GM23338 (cell line): Measurements from ENCODE around the gene DEUP1. TPM values are rescaled to one million over a fixed set of nuclear protein-coding genes. Genes with fewer than 3 reads are reported as not detected.

ENCODE experiments used
- ATAC-seq: fragments of 200-7000 bp; cut with Tn5 transposase; 3 replicates; pipeline ENCODE4 v1.9.1; 2020
- DNase-seq: peaks from one replicate; pipeline ENCODE4 v3.0.0-alpha.2; 2015; ENCODE audit warnings: low spot score
- H2AFZ ChIP-seq: fragments of 200-600 bp; sonication (generic); 2 replicates; pipeline ENCODE4 v1.8.0; 2016; ENCODE audit warnings: antibody characterized with exemption, mild to moderate bottlenecking, moderate library complexity
- H3F3A ChIP-seq: fragments of 200-600 bp; sonication (generic); replicated peaks from 2 replicates; pipeline ENCODE4 v1.8.0; 2017; ENCODE audit warnings: antibody characterized with exemption, mixed run types, low read depth
- H3K27ac ChIP-seq: fragments of 200-600 bp; sonication (generic); 2 replicates; pipeline ENCODE4 v1.6.1; 2016; ENCODE audit warnings: low read depth
- H3K27me3 ChIP-seq: fragments of 200-600 bp; sonication (generic); 2 replicates; pipeline ENCODE4 v1.8.0; 2016; ENCODE audit warnings: mild to moderate bottlenecking, mixed run types, moderate library complexity; ENCODE audit not compliant: insufficient read depth
- H3K36me3 ChIP-seq: fragments of 200-600 bp; sonication (generic); 2 replicates; pipeline ENCODE4 v1.8.0; 2016; ENCODE audit warnings: mild to moderate bottlenecking; ENCODE audit not compliant: insufficient read depth
- H3K4me1 ChIP-seq: fragments of 200-600 bp; sonication (generic); 2 replicates; pipeline ENCODE4 v1.8.0; 2016; ENCODE audit warnings: mild to moderate bottlenecking, moderate library complexity; ENCODE audit not compliant: insufficient read depth
- H3K4me2 ChIP-seq: fragments of 200-600 bp; sonication (generic); 2 replicates; pipeline ENCODE4 v1.7.1; 2017; ENCODE audit warnings: mixed run types
- H3K4me3 ChIP-seq: fragments of 200-600 bp; sonication (generic); 2 replicates; pipeline ENCODE4 v1.6.1; 2016; ENCODE audit warnings: mixed run types
- H3K79me2 ChIP-seq: fragments of 200-600 bp; sonication (generic); replicated peaks from 2 replicates; pipeline ENCODE4 v1.8.0; 2017; ENCODE audit warnings: mild to moderate bottlenecking; ENCODE audit not compliant: insufficient read depth
- H3K9me2 ChIP-seq: fragments of 200-600 bp; sonication (generic); 2 replicates; pipeline ENCODE4 v1.8.0; 2017; ENCODE audit not compliant: insufficient read depth
- H4K20me1 ChIP-seq: fragments of 200-600 bp; sonication (generic); replicated peaks from 2 replicates; pipeline ENCODE4 v1.8.0; 2017; ENCODE audit warnings: mild to moderate bottlenecking; ENCODE audit not compliant: insufficient read depth
- H3K27ac Mint-ChIP-seq: 2 replicates; pipeline ENCODE4 v1.8.0; 2020; ENCODE audit warnings: inconsistent platforms, mild to moderate bottlenecking, moderate library complexity, mixed read lengths
- H3K27me3 Mint-ChIP-seq: 3 replicates; pipeline ENCODE4 v1.8.0; 2022; ENCODE audit warnings: low read depth, mild to moderate bottlenecking, moderate library complexity, mixed read lengths, inconsistent platforms; ENCODE audit not compliant: insufficient read depth, poor library complexity
- H3K36me3 Mint-ChIP-seq: 3 replicates; pipeline ENCODE4 v1.8.0; 2021; ENCODE audit warnings: low read depth, mild to moderate bottlenecking, inconsistent platforms, moderate library complexity, mixed read lengths
- H3K4me1 Mint-ChIP-seq: 3 replicates; pipeline ENCODE4 v1.8.0; 2020; ENCODE audit warnings: mild to moderate bottlenecking, inconsistent platforms, mixed read lengths
- H3K4me3 Mint-ChIP-seq: 3 replicates; pipeline ENCODE4 v1.8.0; 2021; ENCODE audit warnings: moderate library complexity, mild to moderate bottlenecking, inconsistent platforms, mixed read lengths
- H3K9me3 Mint-ChIP-seq: 3 replicates; pipeline ENCODE4 v1.8.0; 2020; ENCODE audit warnings: moderate library complexity, mild to moderate bottlenecking, inconsistent platforms, mixed read lengths
- CREB1 ChIP-seq: fragments of 250-450 bp; sonication (Bioruptor Pico); IDR thresholded peaks from 2 replicates; pipeline ENCODE4 v1.5.0; 2020; ENCODE audit warnings: low read depth, mild to moderate bottlenecking, moderate library complexity
- EZH2 ChIP-seq: fragments of 200-600 bp; sonication (generic); IDR thresholded peaks from one replicate; pipeline ENCODE4 v1.8.0; 2017; ENCODE audit warnings: antibody characterized with exemption, mild to moderate bottlenecking, low read depth; ENCODE audit not compliant: unreplicated experiment
- EZH2phosphoT487 ChIP-seq: fragments of 200-600 bp; sonication (generic); IDR thresholded peaks from one replicate; pipeline ENCODE4 v1.8.1; 2018; ENCODE audit warnings: antibody characterized with exemption; ENCODE audit not compliant: unreplicated experiment
- JUNB ChIP-seq: IDR thresholded peaks from one replicate; pipeline ENCODE4 v1.6.1; 2016; ENCODE audit warnings: antibody characterized with exemption; ENCODE audit not compliant: unreplicated experiment
- NANOG ChIP-seq: IDR thresholded peaks from 2 replicates; pipeline ENCODE4 v1.6.1; 2016; ENCODE audit warnings: antibody characterized with exemption, borderline replicate concordance
- POLR2AphosphoS5 ChIP-seq: IDR thresholded peaks from 2 replicates; pipeline ENCODE4 v1.6.1; 2016; ENCODE audit warnings: antibody characterized with exemption, low read depth
- STAT1 ChIP-seq: IDR thresholded peaks from one replicate; pipeline ENCODE4 v1.6.1; 2016; ENCODE audit warnings: antibody characterized with exemption; ENCODE audit not compliant: unreplicated experiment
- ZNF114 ChIP-seq: fragments of 250-450 bp; sonication (Bioruptor Pico); IDR thresholded peaks from 2 replicates; pipeline ENCODE4 v1.5.0; 2020; ENCODE audit warnings: mild to moderate bottlenecking, moderate library complexity
- ZNF331 ChIP-seq: fragments of 250-450 bp; sonication (Bioruptor Pico); IDR thresholded peaks from 2 replicates; pipeline ENCODE4 v1.5.0; 2020; ENCODE audit warnings: low read depth, mild to moderate bottlenecking, moderate library complexity
- polyA plus RNA-seq: library from polyadenylated mRNA; unstranded; fragments of >200 nt; fragmentation: Nextera tagmentation; extraction: Ambion mirVana; gene quantifications from 2 replicates; pipeline ENCODE4 v1.2.1, GENCODE V29; 2016
- total RNA-seq: library from RNA; depleted of rRNA; stranded (reverse); fragments of >200 nt; shearing (Covaris generic); gene quantifications from 2 replicates; pipeline ENCODE4 v1.2.3, GENCODE V29; 2014
- TF ChIP-seq, protein P1 (sequence below): fragments of 250-450 bp; sonication (Bioruptor Pico); IDR thresholded peaks from 2 replicates; pipeline ENCODE4 v1.5.0; 2020; ENCODE audit warnings: mild to moderate bottlenecking, moderate library complexity
- TF ChIP-seq, protein P2 (sequence below): IDR thresholded peaks from 2 replicates; pipeline ENCODE4 v1.6.1; 2016; ENCODE audit warnings: antibody characterized with exemption

The DEUP1 gene
- total and polyA plus RNA-seq, 2 experiments from 2014 or later, result 0.63 to 1.7 TPM

DNA sequence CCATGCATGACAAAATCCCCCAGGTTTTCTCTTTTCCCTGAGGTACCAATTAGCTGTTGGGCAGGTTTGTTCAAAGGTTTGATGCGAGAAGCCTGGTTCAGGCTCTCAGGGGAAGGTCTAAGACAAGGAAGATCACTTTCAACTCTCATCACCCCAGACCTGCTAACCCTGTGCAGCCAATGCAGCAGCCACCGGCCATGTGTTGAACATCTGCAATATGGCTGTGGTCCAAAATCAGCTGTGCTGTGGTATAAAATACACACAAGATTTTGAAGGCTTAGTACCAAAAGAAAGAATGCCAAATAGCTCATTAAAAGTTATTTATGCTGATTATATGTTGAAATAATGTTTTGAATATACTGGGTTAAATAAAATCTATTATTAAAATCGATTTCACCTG is 154.2 kb downstream of the DEUP1 start (continued):
- no peak for TF ChIP-seq EZH2
- TF ChIP-seq, protein P1, sequence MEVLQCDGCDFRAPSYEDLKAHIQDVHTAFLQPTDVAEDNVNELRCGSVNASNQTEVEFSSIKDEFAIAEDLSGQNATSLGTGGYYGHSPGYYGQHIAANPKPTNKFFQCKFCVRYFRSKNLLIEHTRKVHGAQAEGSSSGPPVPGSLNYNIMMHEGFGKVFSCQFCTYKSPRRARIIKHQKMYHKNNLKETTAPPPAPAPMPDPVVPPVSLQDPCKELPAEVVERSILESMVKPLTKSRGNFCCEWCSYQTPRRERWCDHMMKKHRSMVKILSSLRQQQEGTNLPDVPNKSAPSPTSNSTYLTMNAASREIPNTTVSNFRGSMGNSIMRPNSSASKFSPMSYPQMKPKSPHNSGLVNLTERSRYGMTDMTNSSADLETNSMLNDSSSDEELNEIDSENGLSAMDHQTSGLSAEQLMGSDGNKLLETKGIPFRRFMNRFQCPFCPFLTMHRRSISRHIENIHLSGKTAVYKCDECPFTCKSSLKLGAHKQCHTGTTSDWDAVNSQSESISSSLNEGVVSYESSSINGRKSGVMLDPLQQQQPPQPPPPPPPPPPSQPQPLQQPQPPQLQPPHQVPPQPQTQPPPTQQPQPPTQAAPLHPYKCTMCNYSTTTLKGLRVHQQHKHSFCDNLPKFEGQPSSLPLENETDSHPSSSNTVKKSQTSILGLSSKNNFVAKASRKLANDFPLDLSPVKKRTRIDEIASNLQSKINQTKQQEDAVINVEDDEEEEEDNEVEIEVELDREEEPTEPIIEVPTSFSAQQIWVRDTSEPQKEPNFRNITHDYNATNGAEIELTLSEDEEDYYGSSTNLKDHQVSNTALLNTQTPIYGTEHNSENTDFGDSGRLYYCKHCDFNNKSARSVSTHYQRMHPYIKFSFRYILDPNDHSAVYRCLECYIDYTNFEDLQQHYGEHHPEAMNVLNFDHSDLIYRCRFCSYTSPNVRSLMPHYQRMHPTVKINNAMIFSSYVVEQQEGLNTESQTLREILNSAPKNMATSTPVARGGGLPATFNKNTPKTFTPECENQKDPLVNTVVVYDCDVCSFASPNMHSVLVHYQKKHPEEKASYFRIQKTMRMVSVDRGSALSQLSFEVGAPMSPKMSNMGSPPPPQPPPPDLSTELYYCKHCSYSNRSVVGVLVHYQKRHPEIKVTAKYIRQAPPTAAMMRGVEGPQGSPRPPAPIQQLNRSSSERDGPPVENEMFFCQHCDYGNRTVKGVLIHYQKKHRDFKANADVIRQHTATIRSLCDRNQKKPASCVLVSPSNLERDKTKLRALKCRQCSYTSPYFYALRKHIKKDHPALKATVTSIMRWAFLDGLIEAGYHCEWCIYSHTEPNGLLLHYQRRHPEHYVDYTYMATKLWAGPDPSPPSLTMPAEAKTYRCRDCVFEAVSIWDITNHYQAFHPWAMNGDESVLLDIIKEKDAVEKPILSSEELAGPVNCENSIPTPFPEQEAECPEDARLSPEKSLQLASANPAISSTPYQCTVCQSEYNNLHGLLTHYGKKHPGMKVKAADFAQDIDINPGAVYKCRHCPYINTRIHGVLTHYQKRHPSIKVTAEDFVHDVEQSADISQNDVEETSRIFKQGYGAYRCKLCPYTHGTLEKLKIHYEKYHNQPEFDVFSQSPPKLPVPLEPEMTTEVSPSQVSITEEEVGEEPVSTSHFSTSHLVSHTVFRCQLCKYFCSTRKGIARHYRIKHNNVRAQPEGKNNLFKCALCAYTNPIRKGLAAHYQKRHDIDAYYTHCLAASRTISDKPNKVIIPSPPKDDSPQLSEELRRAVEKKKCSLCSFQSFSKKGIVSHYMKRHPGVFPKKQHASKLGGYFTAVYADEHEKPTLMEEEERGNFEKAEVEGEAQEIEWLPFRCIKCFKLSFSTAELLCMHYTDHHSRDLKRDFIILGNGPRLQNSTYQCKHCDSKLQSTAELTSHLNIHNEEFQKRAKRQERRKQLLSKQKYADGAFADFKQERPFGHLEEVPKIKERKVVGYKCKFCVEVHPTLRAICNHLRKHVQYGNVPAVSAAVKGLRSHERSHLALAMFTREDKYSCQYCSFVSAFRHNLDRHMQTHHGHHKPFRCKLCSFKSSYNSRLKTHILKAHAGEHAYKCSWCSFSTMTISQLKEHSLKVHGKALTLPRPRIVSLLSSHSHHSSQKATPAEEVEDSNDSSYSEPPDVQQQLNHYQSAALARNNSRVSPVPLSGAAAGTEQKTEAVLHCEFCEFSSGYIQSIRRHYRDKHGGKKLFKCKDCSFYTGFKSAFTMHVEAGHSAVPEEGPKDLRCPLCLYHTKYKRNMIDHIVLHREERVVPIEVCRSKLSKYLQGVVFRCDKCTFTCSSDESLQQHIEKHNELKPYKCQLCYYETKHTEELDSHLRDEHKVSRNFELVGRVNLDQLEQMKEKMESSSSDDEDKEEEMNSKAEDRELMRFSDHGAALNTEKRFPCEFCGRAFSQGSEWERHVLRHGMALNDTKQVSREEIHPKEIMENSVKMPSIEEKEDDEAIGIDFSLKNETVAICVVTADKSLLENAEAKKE (CRISPR knock-in tag), result no peak

DNA sequence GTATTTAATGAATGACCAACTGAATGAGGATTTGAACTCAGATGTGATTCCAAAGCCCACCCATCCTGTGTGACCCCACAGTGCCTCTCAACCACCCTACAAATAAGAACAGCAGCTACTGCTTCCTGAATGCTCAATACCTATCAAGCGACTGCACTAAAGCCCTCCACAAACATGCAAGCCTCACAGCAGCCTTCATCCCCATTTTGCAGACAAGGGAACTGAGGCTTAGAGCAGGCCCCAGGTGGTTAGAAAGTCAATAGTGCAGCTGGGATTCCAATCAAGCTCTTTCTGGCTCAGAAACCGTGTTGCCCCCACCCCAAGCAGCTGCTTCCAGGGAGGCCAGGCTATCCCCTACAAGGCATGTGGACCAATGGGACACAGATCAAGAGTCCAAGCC is 155.4 kb downstream of the DEUP1 start:
- DNase-seq, result no peak
- H3K4me1 Mint-ChIP-seq, result peaks cover 36% of the 10 kb centered on the region
- no peak overlapping the region for H2AFZ ChIP-seq
- H4K20me1 ChIP-seq, result no peaks in the 10 kb centered on the region
- no peaks in the 10 kb centered on the region for H3K9me2 ChIP-seq
- no peaks in the 10 kb centered on the region for H3K9me3 Mint-ChIP-seq
- H3K4me3 ChIP-seq, result no peak overlapping the region
- peaks cover 39% of the 10 kb centered on the region for H3K4me1 ChIP-seq
- H3K27me3 ChIP-seq, result no peaks in the 10 kb centered on the region
- no peak overlapping the region for H3K4me3 Mint-ChIP-seq
- peaks cover 3% of the 10 kb centered on the region; the same call in 2 of the 3 replicates for H3K36me3 Mint-ChIP-seq
- peaks cover 22% of the 10 kb centered on the region; the same call in 1 of the 2 replicates for H3K79me2 ChIP-seq
- no peak overlapping the region for H3K27ac Mint-ChIP-seq
- H3F3A ChIP-seq, result peaks cover 5% of the 10 kb centered on the region; the same call in 1 of the 2 replicates
- no peak overlapping the region for H3K27ac ChIP-seq
- H3K4me2 ChIP-seq, result no peak overlapping the region
- ATAC-seq, result no peak
- H3K27me3 Mint-ChIP-seq, result peaks cover 6% of the 10 kb centered on the region
- no peaks in the 10 kb centered on the region for H3K36me3 ChIP-seq
- TF ChIP-seq ZNF331, result no peak
- no peak for TF ChIP-seq CREB1
- no peak for TF ChIP-seq ZNF114 (CRISPR knock-in tag)
- no peak for TF ChIP-seq EZH2phosphoT487
- TF ChIP-seq NANOG, result no peak
- no peak for TF ChIP-seq POLR2AphosphoS5
- no peak for TF ChIP-seq EZH2
- no peak for TF ChIP-seq JUNB
- TF ChIP-seq, protein P2, sequence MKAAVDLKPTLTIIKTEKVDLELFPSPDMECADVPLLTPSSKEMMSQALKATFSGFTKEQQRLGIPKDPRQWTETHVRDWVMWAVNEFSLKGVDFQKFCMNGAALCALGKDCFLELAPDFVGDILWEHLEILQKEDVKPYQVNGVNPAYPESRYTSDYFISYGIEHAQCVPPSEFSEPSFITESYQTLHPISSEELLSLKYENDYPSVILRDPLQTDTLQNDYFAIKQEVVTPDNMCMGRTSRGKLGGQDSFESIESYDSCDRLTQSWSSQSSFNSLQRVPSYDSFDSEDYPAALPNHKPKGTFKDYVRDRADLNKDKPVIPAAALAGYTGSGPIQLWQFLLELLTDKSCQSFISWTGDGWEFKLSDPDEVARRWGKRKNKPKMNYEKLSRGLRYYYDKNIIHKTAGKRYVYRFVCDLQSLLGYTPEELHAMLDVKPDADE, result no peak
- TF ChIP-seq STAT1, result no peak
